Panc1 (cell line): ENCODE measurements around the gene TTC27.

Experiments used
- CTCF ChIP-seq: fragments of 450-650 bp; IDR thresholded peaks from 2 replicates; pipeline ENCODE4 v1.5.1; 2017; ENCODE audit warnings: mild to moderate bottlenecking
- SIN3A ChIP-seq: IDR thresholded peaks from 2 replicates; pipeline ENCODE4 v1.6.1; 2012; ENCODE audit warnings: low read depth, mild to moderate bottlenecking, low read length, moderate library complexity, borderline replicate concordance; ENCODE audit not compliant: insufficient read depth
- TCF7L2 ChIP-seq: IDR thresholded peaks from 2 replicates; pipeline ENCODE4 v1.6.1; 2011; ENCODE audit warnings: mild to moderate bottlenecking, low read depth, low read length, inconsistent platforms

- TF ChIP-seq CTCF (no peak), SIN3A (no peak), TCF7L2 (no peak)
Observed at GRCh38 chr2:32611771-32612170, 16.1 kb upstream of the TTC27 start.
